Panc1 (cell line): ENCODE data around the gene ISG20L2. TPM values are rescaled to one million over a fixed set of nuclear protein-coding genes. Genes with fewer than 3 reads are reported as not detected.

Experiments
- ATAC-seq: fragments of 200-7000 bp; cut with Tn5 transposase; 2 replicates; pipeline ENCODE4 v1.9.1; 2020; ENCODE audit warnings: mild to moderate bottlenecking, moderate library complexity
- BruUV-seq: library from RNA; stranded (reverse); fragments of 400-500 nt; replicated peaks from 2 replicates; lab custom pipeline; 2021; lab: Mats Ljungman, UMichigan
- CTCF ChIA-PET: fragments of 300-600 bp; sonication (Branson Sonifier 250); formaldehyde crosslinking; loops from one replicate; lab custom pipeline; 2022; ENCODE audit warnings: antibody characterized with exemption; lab: Charles Lee
- POLR2A ChIA-PET: fragments of 300-600 bp; sonication (Branson Sonifier 250); formaldehyde crosslinking; loops from one replicate; lab custom pipeline; 2022; ENCODE audit warnings: antibody characterized with exemption; lab: Charles Lee
- DNase-seq: peaks from one replicate; pipeline ENCODE4 v3.0.0-alpha.2; 2010; ENCODE audit warnings: low read depth, low spot score
- H3K27ac ChIP-seq: 2 replicates; pipeline ENCODE4 v1.5.1; 2011; ENCODE audit warnings: mild to moderate bottlenecking, low read length, inconsistent platforms
- H3K27me3 ChIP-seq: fragments of 200-500 bp; sonication (Bioruptor generic); 2 replicates; pipeline ENCODE4 v1.6.0; 2014; ENCODE audit warnings: low read length, inconsistent platforms; ENCODE audit not compliant: control insufficient read depth, insufficient read depth
- H3K36me3 ChIP-seq: fragments of 200-500 bp; sonication (Bioruptor generic); 2 replicates; pipeline ENCODE4 v1.5.1; 2014; ENCODE audit warnings: inconsistent platforms, mild to moderate bottlenecking, low read length, moderate library complexity; ENCODE audit not compliant: control insufficient read depth, insufficient read depth
- H3K4me1 ChIP-seq: 2 replicates; pipeline ENCODE4 v1.5.1; 2011; ENCODE audit warnings: inconsistent platforms, mild to moderate bottlenecking, low read length, moderate library complexity; ENCODE audit not compliant: control insufficient read depth, insufficient read depth
- H3K4me3 ChIP-seq, 2 experiments: 2 replicates each; pipeline ENCODE4 v1.5.1; 2011 to 2012; ENCODE audit warnings: low read depth in 2 of 2, low read length in 2 of 2, mild to moderate bottlenecking in 2 of 2, inconsistent platforms in 1 of 2, moderate library complexity in 1 of 2
- H3K9me3 ChIP-seq: fragments of 200-500 bp; sonication (Bioruptor generic); 2 replicates; pipeline ENCODE4 v1.5.1; 2014; ENCODE audit warnings: low read depth, mild to moderate bottlenecking, inconsistent platforms, low read length, moderate library complexity; ENCODE audit not compliant: control insufficient read depth, insufficient read depth
- POLR2AphosphoS5 ChIP-seq: IDR thresholded peaks from 2 replicates; pipeline ENCODE4 v1.6.1; 2012; ENCODE audit warnings: mild to moderate bottlenecking, low read depth, low read length, moderate library complexity
- REST ChIP-seq, 2 experiments: IDR thresholded peaks; 2 replicates each; pipeline ENCODE4 v1.6.1; 2011 to 2012; ENCODE audit warnings: low read depth in 2 of 2, control low read depth in 1 of 2, low read length in 1 of 2, mild to moderate bottlenecking in 1 of 2, moderate library complexity in 1 of 2; ENCODE audit not compliant: insufficient read depth in 1 of 2
- SIN3A ChIP-seq: IDR thresholded peaks from 2 replicates; pipeline ENCODE4 v1.6.1; 2012; ENCODE audit warnings: low read depth, mild to moderate bottlenecking, low read length, moderate library complexity, borderline replicate concordance; ENCODE audit not compliant: insufficient read depth
- TCF7L2 ChIP-seq: IDR thresholded peaks from 2 replicates; pipeline ENCODE4 v1.6.1; 2011; ENCODE audit warnings: mild to moderate bottlenecking, low read depth, low read length, inconsistent platforms
- in situ Hi-C: cut with HindIII; loops from 2 replicates; pipeline ENCODE4 v1.10.0; 2016; ENCODE audit warnings: low sequenced_read_pairs, low pct_unique_long_range_greater_than_20kb
- intact Hi-C: fragments of 100-400 bp; cut with micrococcal nuclease; formaldehyde crosslinking; loops from one replicate; pipeline ENCODE4 v1.10.0; 2022; ENCODE audit not compliant: unreplicated experiment
- total RNA-seq: library from RNA; stranded (reverse); gene quantifications from one replicate; pipeline ENCODE4 v1.2.1, GENCODE V29; 2021; ENCODE audit not compliant: unreplicated experiment
- TF ChIP-seq, protein P1 (sequence below): fragments of 450-650 bp; IDR thresholded peaks from 2 replicates; pipeline ENCODE4 v1.5.1; 2017; ENCODE audit warnings: mild to moderate bottlenecking

The ISG20L2 gene
- total RNA-seq, 1 experiment from 2014 or later, result 40.6 TPM

GRCh38 chr1:156690675-156691036, 37.9 kb downstream of the ISG20L2 start:
- in situ Hi-C loops, result no loop called here
- no peak for ATAC-seq
- ChIA-PET CTCF (interaction anchor here (0.6 to 5.7 kb wide), 12 partner anchors 11 to 222 kb away, joined by 3 to 118 read pairs (median 14); partner anchors contain the start of genes CRABP2, ISG20L2, METTL25B and NTRK1), POLR2A (interaction anchor here (0.9 to 1.7 kb wide), 3 partner anchors 15 to 50 kb away, joined by 3 to 5 read pairs (median 3); partner anchors contain the start of genes CRABP2 and MRPL24)
- TF ChIP-seq, protein P1, sequence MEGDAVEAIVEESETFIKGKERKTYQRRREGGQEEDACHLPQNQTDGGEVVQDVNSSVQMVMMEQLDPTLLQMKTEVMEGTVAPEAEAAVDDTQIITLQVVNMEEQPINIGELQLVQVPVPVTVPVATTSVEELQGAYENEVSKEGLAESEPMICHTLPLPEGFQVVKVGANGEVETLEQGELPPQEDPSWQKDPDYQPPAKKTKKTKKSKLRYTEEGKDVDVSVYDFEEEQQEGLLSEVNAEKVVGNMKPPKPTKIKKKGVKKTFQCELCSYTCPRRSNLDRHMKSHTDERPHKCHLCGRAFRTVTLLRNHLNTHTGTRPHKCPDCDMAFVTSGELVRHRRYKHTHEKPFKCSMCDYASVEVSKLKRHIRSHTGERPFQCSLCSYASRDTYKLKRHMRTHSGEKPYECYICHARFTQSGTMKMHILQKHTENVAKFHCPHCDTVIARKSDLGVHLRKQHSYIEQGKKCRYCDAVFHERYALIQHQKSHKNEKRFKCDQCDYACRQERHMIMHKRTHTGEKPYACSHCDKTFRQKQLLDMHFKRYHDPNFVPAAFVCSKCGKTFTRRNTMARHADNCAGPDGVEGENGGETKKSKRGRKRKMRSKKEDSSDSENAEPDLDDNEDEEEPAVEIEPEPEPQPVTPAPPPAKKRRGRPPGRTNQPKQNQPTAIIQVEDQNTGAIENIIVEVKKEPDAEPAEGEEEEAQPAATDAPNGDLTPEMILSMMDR, result no peak
- TF ChIP-seq TCF7L2, result no peak
- TF ChIP-seq REST (IDR thresholded peaks at IDR 0.05; ENCODE audit: insufficient read depth in 1 of 2, low read depth in 2 of 2, low read length in 1 of 2), result no peak
- no peak for TF ChIP-seq POLR2AphosphoS5
- Histone ChIP-seq H3K36me3 (no peaks in the 10 kb centered on the region), H3K4me1 (peaks cover 56% of the 10 kb centered on the region), H3K27me3 (no peaks in the 10 kb centered on the region), H3K9me3 (no peaks in the 10 kb centered on the region), H3K4me3 (peak overlapping the region in 1 of 2 experiments; percentile 63; a peak in 1 of 4 replicates), H3K27ac (peak overlapping the region; percentile 95)
- intact Hi-C loops, result loop anchor here (2.0 to 10.0 kb wide), 2 partner anchors 14 to 174 kb away; partner anchors contain the start of genes CRABP2 and NTRK1
- no peak for DNase-seq
- BruUV-seq, result no TSS peak

DNA sequence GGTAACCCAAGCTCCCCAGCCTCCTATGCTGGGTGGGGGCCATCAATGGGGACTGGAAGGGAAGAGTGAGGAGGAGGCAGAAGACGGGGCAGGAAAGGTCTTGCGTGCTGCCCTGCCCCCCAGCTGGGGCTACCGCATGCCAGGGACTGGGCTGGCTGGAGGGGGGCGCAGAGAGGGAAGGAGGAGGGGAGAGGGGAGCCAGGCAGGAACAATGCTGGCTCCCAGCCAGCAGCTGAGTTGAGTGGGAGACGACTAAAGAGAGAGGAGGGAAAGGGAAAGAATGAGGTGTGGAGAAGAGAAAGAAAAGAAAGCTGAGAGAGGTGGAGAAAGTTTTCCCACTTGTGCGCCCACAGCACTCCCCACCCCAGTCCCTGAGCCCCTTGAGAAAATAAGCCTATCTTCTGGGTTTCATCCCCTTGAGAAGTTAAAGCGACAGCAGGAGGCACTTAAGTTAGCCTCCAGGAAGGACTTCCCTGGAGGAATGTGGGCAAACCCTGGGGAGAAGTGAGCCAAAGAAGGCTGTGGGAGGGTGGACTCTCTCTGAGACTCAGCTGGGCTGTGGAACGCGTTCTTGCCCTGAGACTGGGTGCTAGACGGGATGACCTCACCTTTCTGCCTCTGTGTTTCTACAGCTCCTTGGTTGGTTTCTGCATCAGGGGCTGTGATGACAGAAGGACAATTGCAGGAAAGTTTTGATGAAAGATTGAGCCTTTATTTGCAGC, 38.5 kb downstream of the ISG20L2 start:
- BruUV-seq, result no TSS peak
- peak overlapping the region; percentile 95 for H3K27ac ChIP-seq
- no peaks in the 10 kb centered on the region for H3K9me3 ChIP-seq
- H3K4me3 ChIP-seq, result peak overlapping the region; percentile 39 to 63
- ATAC-seq (peak; percentile 0; the same call in 1 of the 2 replicates), DNase-seq (no peak)
- in situ Hi-C loops (no loop called here), intact Hi-C loops (loop anchor here (1.0 to 10.0 kb wide), 3 partner anchors 15 to 175 kb away; partner anchors contain the start of genes CRABP2 and NTRK1)
- H3K27me3 ChIP-seq, result no peaks in the 10 kb centered on the region
- TF ChIP-seq TCF7L2, result no peak
- no peak for TF ChIP-seq REST (IDR thresholded peaks at IDR 0.05; ENCODE audit: insufficient read depth in 1 of 2, low read depth in 2 of 2, low read length in 1 of 2)
- TF ChIP-seq SIN3A, result no peak
- TF ChIP-seq POLR2AphosphoS5, result 0 out of 2 replicates have a peak, but pooled peaks have one; percentile 32
- TF ChIP-seq, protein P1, result no peak
- CTCF ChIA-PET, result interaction anchor here (0.6 to 5.7 kb wide), 27 partner anchors 8 to 238 kb away, joined by 3 to 118 read pairs (median 6); partner anchors contain the start of genes CRABP2, HDGF, ISG20L2 and METTL25B
- POLR2A ChIA-PET, result interaction anchor here (0.9 to 1.7 kb wide), 5 partner anchors 16 to 51 kb away, joined by 3 to 12 read pairs (median 5); partner anchors contain the start of genes CRABP2 and MRPL24
- H3K36me3 ChIP-seq, result no peaks in the 10 kb centered on the region
- peaks cover 56% of the 10 kb centered on the region for H3K4me1 ChIP-seq
